ENCODE data around the gene AIPL1.

GRCh38 chr17:6422654-6423241, 12.2 kb downstream of the AIPL1 start:
- TF ChIP-seq, protein P1, sequence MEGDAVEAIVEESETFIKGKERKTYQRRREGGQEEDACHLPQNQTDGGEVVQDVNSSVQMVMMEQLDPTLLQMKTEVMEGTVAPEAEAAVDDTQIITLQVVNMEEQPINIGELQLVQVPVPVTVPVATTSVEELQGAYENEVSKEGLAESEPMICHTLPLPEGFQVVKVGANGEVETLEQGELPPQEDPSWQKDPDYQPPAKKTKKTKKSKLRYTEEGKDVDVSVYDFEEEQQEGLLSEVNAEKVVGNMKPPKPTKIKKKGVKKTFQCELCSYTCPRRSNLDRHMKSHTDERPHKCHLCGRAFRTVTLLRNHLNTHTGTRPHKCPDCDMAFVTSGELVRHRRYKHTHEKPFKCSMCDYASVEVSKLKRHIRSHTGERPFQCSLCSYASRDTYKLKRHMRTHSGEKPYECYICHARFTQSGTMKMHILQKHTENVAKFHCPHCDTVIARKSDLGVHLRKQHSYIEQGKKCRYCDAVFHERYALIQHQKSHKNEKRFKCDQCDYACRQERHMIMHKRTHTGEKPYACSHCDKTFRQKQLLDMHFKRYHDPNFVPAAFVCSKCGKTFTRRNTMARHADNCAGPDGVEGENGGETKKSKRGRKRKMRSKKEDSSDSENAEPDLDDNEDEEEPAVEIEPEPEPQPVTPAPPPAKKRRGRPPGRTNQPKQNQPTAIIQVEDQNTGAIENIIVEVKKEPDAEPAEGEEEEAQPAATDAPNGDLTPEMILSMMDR (IDR thresholded peaks at IDR 0.05; ENCODE audit: low read depth, low read length): no peak
- no peak for TF ChIP-seq POLR2A (IDR thresholded peaks at IDR 0.05; ENCODE audit: extremely low read depth, insufficient read length)
